T-helper 1 cell treated with Interleukin-12 subunit alpha and Interleukin-12 subunit beta and Interleukin-4 antibody, amounts not matched to agents 30 μg/mL and 1 μg/mL, for 36 hours (primary cell): Measurements from ENCODE around the gene TMEM44.

Source experiments
- H3K27ac Mint-ChIP-seq: one replicate; pipeline ENCODE4 v1.8.0; 2021; ENCODE audit warnings: mild to moderate bottlenecking, mixed read lengths
- H3K27me3 Mint-ChIP-seq: one replicate; pipeline ENCODE4 v1.8.0; 2021; ENCODE audit warnings: low read depth, mixed read lengths
- H3K36me3 Mint-ChIP-seq: one replicate; pipeline ENCODE4 v1.8.0; 2021; ENCODE audit warnings: low read depth, mixed read lengths
- H3K4me1 Mint-ChIP-seq: one replicate; pipeline ENCODE4 v1.8.0; 2021; ENCODE audit warnings: low read depth, mixed read lengths
- H3K4me3 Mint-ChIP-seq: one replicate; pipeline ENCODE4 v1.8.0; 2021; ENCODE audit warnings: mild to moderate bottlenecking, moderate library complexity, mixed read lengths
- H3K9me3 Mint-ChIP-seq: one replicate; pipeline ENCODE4 v1.8.0; 2021; ENCODE audit warnings: mixed read lengths

Gene TMEM44

GRCh38 chr3:194661946-194662345 is 28.7 kb upstream of the TMEM44 start:
- H3K4me3 Mint-ChIP-seq: no peak overlapping the region
- H3K27ac Mint-ChIP-seq: no peak overlapping the region
- no peaks in the 10 kb centered on the region for H3K9me3 Mint-ChIP-seq

GRCh38 chr3:194661374-194661773 is 28.2 kb upstream of the TMEM44 start:
- Mint-ChIP-seq H3K9me3 (no peaks in the 10 kb centered on the region), H3K27ac (no peak overlapping the region), H3K4me1 (peaks cover 13% of the 10 kb centered on the region), H3K36me3 (peaks cover 35% of the 10 kb centered on the region), H3K4me3 (no peak overlapping the region), H3K27me3 (no peaks in the 10 kb centered on the region)

More at GRCh38 chr3:194661946-194662345, 28.7 kb upstream of the TMEM44 start:
- Mint-ChIP-seq H3K27me3 (no peaks in the 10 kb centered on the region), H3K36me3 (peaks cover 36% of the 10 kb centered on the region), H3K4me1 (peaks cover 13% of the 10 kb centered on the region)

- no peak overlapping the region for H3K27ac Mint-ChIP-seq
- no peaks in the 10 kb centered on the region for H3K9me3 Mint-ChIP-seq
- no peak overlapping the region for H3K4me3 Mint-ChIP-seq
- peaks cover 25% of the 10 kb centered on the region for H3K36me3 Mint-ChIP-seq
- H3K4me1 Mint-ChIP-seq: peaks cover 15% of the 10 kb centered on the region
- H3K27me3 Mint-ChIP-seq: no peaks in the 10 kb centered on the region
Measured at GRCh38 chr3:194659778-194660177, 26.6 kb upstream of the TMEM44 start.

- Mint-ChIP-seq H3K27me3 (no peaks in the 10 kb centered on the region), H3K4me3 (no peak overlapping the region), H3K36me3 (peaks cover 34% of the 10 kb centered on the region), H3K4me1 (peaks cover 26% of the 10 kb centered on the region), H3K9me3 (no peaks in the 10 kb centered on the region), H3K27ac (no peak overlapping the region)
Measured at GRCh38 chr3:194658477-194659242, 25.4 kb upstream of the TMEM44 start.

- Mint-ChIP-seq H3K36me3 (peaks cover 41% of the 10 kb centered on the region), H3K27me3 (no peaks in the 10 kb centered on the region), H3K27ac (no peak overlapping the region), H3K4me1 (peaks cover 29% of the 10 kb centered on the region), H3K4me3 (no peak overlapping the region), H3K9me3 (no peaks in the 10 kb centered on the region)
Measured at GRCh38 chr3:194657439-194657838, 24.2 kb upstream of the TMEM44 start.

GRCh38 chr3:194654443-194654842 is 21.2 kb upstream of the TMEM44 start:
- Mint-ChIP-seq H3K27me3 (no peaks in the 10 kb centered on the region), H3K9me3 (no peaks in the 10 kb centered on the region), H3K36me3 (peaks cover 57% of the 10 kb centered on the region), H3K4me3 (peak overlapping the region; percentile 70), H3K27ac (peak overlapping the region; percentile 86), H3K4me1 (peaks cover 24% of the 10 kb centered on the region)

GRCh38 chr3:194647747-194648146 is 14.5 kb upstream of the TMEM44 start:
- Mint-ChIP-seq H3K4me1 (no peaks in the 10 kb centered on the region), H3K9me3 (no peaks in the 10 kb centered on the region), H3K36me3 (peaks cover 47% of the 10 kb centered on the region), H3K4me3 (no peak overlapping the region), H3K27ac (no peak overlapping the region), H3K27me3 (no peaks in the 10 kb centered on the region)

GRCh38 chr3:194642769-194643168 is 9.6 kb upstream of the TMEM44 start:
- no peaks in the 10 kb centered on the region for H3K4me1 Mint-ChIP-seq
- no peaks in the 10 kb centered on the region for H3K9me3 Mint-ChIP-seq
- no peak overlapping the region for H3K4me3 Mint-ChIP-seq
- no peak overlapping the region for H3K27ac Mint-ChIP-seq
- H3K27me3 Mint-ChIP-seq: no peaks in the 10 kb centered on the region
- H3K36me3 Mint-ChIP-seq: peaks cover 44% of the 10 kb centered on the region

- H3K27me3 Mint-ChIP-seq: no peaks in the 10 kb centered on the region
- no peaks in the 10 kb centered on the region for H3K4me1 Mint-ChIP-seq
- H3K27ac Mint-ChIP-seq: no peak overlapping the region
- H3K4me3 Mint-ChIP-seq: no peak overlapping the region
- H3K9me3 Mint-ChIP-seq: no peaks in the 10 kb centered on the region
- peaks cover 37% of the 10 kb centered on the region for H3K36me3 Mint-ChIP-seq
Measured at GRCh38 chr3:194640829-194641228, 7.6 kb upstream of the TMEM44 start.

- Mint-ChIP-seq H3K4me3 (no peak overlapping the region), H3K36me3 (peaks cover 26% of the 10 kb centered on the region), H3K9me3 (no peaks in the 10 kb centered on the region), H3K4me1 (no peaks in the 10 kb centered on the region), H3K27ac (no peak overlapping the region), H3K27me3 (no peaks in the 10 kb centered on the region)
Measured at GRCh38 chr3:194638991-194639605, 5.9 kb upstream of the TMEM44 start.

GRCh38 chr3:194637541-194638400 is 4.6 kb upstream of the TMEM44 start:
- H3K36me3 Mint-ChIP-seq: peaks cover 22% of the 10 kb centered on the region
- no peak overlapping the region for H3K4me3 Mint-ChIP-seq
- no peaks in the 10 kb centered on the region for H3K27me3 Mint-ChIP-seq
- H3K9me3 Mint-ChIP-seq: no peaks in the 10 kb centered on the region
- no peaks in the 10 kb centered on the region for H3K4me1 Mint-ChIP-seq
- H3K27ac Mint-ChIP-seq: no peak overlapping the region

- H3K27me3 Mint-ChIP-seq: no peaks in the 10 kb centered on the region
- H3K4me1 Mint-ChIP-seq: peaks cover 2% of the 10 kb centered on the region
- no peak overlapping the region for H3K4me3 Mint-ChIP-seq
- peaks cover 18% of the 10 kb centered on the region for H3K36me3 Mint-ChIP-seq
- no peak overlapping the region for H3K27ac Mint-ChIP-seq
- no peaks in the 10 kb centered on the region for H3K9me3 Mint-ChIP-seq
Measured at GRCh38 chr3:194637066-194637465, 3.8 kb upstream of the TMEM44 start.

- peak overlapping the region; percentile 78 for H3K4me3 Mint-ChIP-seq
- no peaks in the 10 kb centered on the region for H3K36me3 Mint-ChIP-seq
- H3K9me3 Mint-ChIP-seq: peaks cover 3% of the 10 kb centered on the region
- peaks cover 2% of the 10 kb centered on the region for H3K4me1 Mint-ChIP-seq
- H3K27ac Mint-ChIP-seq: no peak overlapping the region
- H3K27me3 Mint-ChIP-seq: no peaks in the 10 kb centered on the region
Measured at GRCh38 chr3:194632809-194633348, 340 bp downstream of the TMEM44 start.

- peak overlapping the region; percentile 78 for H3K4me3 Mint-ChIP-seq
- H3K4me1 Mint-ChIP-seq: peaks cover 2% of the 10 kb centered on the region
- peaks cover 3% of the 10 kb centered on the region for H3K9me3 Mint-ChIP-seq
- no peaks in the 10 kb centered on the region for H3K27me3 Mint-ChIP-seq
- H3K36me3 Mint-ChIP-seq: no peaks in the 10 kb centered on the region
- H3K27ac Mint-ChIP-seq: no peak overlapping the region
Measured at GRCh38 chr3:194632226-194632808, 902 bp downstream of the TMEM44 start.
